ENCODE data around the gene SRSF1. TPM values are rescaled to one million over a fixed set of nuclear protein-coding genes. Genes with fewer than 3 reads are reported as not detected.
A peak's percentile ranks its signal among the peaks of the same experiment; 100 is the strongest.

Gene SRSF1, protein sequence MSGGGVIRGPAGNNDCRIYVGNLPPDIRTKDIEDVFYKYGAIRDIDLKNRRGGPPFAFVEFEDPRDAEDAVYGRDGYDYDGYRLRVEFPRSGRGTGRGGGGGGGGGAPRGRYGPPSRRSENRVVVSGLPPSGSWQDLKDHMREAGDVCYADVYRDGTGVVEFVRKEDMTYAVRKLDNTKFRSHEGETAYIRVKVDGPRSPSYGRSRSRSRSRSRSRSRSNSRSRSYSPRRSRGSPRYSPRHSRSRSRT
- polyA plus RNA-seq = 10 to 100 TPM; 80.7 to 91.7 TPM

DNA sequence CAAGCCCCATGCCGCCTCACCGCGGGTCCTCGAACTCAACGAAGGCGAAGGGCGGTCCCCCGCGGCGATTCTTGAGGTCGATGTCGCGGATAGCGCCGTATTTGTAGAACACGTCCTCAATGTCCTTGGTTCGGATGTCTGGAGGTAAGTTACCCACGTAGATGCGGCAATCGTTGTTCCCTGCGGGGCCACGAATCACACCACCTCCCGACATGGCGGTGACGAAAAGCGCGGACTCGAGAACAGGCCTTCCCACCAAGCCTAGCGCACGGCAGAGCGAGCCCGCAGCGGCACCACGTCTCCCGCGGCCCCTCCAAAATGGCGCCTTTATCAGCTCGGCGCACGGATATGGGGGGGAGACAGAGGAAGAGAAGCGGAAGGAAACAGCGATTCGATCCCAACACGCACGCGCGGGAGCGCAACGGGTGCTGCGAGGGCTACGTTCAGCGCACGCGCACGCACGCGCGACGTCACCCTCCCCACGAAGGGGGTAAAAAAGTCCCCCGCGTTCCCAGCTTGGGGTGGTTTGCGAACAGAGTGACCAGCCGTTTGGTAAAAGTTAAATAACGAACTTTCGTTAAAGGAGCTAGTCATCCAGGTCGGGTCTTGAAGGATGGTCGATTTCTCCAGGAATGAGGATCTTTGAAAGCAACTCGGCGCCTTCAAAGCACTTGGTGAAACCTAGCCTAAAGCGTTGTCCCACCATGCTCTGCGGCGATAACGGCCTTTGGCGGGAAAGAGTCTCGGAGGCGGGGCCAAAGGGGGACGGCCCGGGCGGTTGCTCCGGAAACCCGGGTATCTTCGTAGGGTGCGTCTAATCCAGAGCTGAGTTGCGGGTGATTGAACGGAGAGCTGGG lies at the start of gene SRSF1:
Gene SRSF1 (minus strand): TSS at position 323 of the 857 bp plus-strand sequence. CDS start 109 bp downstream, at position 214.
- Histone ChIP-seq H3K4me1 (ENCODE audit: control insufficient read depth in 2 of 2, insufficient read depth in 2 of 2, low read length in 1 of 2) (peaks cover 0 to 2% of the 10 kb centered on the region in 2 donors), H3K27ac (ENCODE audit: low read depth in 2 of 2, low read length in 1 of 2) (peak within 1 kb of the TSS; percentile 98 to 99), H3K27me3 (ENCODE audit: control insufficient read depth in 1 of 2, insufficient read depth in 2 of 2, low read length in 2 of 2) (no peaks in the 10 kb centered on the region), H3K36me3 (ENCODE audit: control insufficient read depth in 2 of 2, insufficient read depth in 2 of 2, low read length in 1 of 2) (peaks cover 0 to 3% of the 10 kb centered on the region in 2 donors), H3K9me3 (ENCODE audit: control insufficient read depth in 2 of 2, insufficient read depth in 1 of 2, low read depth in 1 of 2, low read length in 1 of 2) (no peaks in the 10 kb centered on the region), H3K4me3 (ENCODE audit: low read depth in 1 of 2, low read length in 2 of 2) (peak within 1 kb of the TSS; percentile 96)
- 0% methylated on average over 86 of the region's 86 CpGs for WGBS, 2 donors

DNA sequence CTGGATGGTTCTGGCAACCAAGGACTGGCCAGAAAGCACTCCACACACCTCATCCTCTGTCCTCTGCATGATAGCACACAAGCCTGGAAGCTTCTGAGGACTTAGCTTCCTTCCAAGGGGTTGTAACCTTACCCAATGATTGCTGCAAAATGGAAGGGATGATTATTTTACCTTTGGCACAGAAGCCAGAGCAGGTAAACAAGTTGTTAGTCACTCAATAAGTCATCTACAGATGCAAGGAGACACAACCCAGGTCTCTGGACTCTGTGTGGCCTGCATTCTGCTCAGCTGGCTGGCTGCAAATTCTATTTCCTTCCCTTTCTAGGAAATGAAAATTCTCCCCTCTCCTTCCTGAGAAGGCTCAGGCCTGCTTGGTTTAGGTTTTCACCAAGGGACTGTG lies 49.4 kb upstream of the SRSF1 start:
- Histone ChIP-seq H3K4me1 (ENCODE audit: control insufficient read depth in 2 of 2, insufficient read depth in 2 of 2, low read length in 1 of 2) (peaks cover 0 to 4% of the 10 kb centered on the region in 2 donors), H3K27me3 (ENCODE audit: control insufficient read depth in 1 of 2, insufficient read depth in 2 of 2, low read length in 2 of 2) (no peaks in the 10 kb centered on the region), H3K9me3 (ENCODE audit: control insufficient read depth in 2 of 2, insufficient read depth in 1 of 2, low read depth in 1 of 2, low read length in 1 of 2) (no peaks in the 10 kb centered on the region), H3K36me3 (ENCODE audit: control insufficient read depth in 2 of 2, insufficient read depth in 2 of 2, low read length in 1 of 2) (no peaks in the 10 kb centered on the region), H3K27ac (ENCODE audit: low read depth in 2 of 2, low read length in 1 of 2) (no peak overlapping the region), H3K4me3 (ENCODE audit: low read depth in 1 of 2, low read length in 2 of 2) (no peak overlapping the region)

DNA sequence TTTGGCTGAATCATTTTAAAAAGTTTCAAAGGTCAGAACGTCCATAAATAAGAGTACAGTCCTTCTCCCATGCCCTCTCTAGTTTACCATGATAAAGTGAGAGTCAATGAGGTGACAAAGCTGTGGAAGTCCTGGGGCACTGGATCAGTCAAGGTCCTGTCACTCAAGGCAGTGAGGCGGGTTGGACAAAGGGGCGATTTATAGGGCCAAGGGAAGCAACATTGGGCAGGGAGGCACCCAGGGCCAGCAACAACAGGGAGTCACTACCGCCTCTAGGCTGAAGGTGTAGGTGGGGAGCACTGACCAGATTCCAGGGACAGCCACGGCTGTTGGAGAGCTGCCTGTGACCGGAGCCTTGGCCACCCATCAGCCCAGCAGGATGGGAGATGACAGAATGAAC lies 47.6 kb upstream of the SRSF1 start:
- H3K36me3 ChIP-seq (ENCODE audit: control insufficient read depth in 2 of 2, insufficient read depth in 2 of 2, low read length in 1 of 2) = no peaks in the 10 kb centered on the region
- no peak overlapping the region for H3K27ac ChIP-seq (ENCODE audit: low read depth in 2 of 2, low read length in 1 of 2)
- no peak overlapping the region for H3K4me3 ChIP-seq (ENCODE audit: low read depth in 1 of 2, low read length in 2 of 2)
- no peaks in the 10 kb centered on the region for H3K9me3 ChIP-seq (ENCODE audit: control insufficient read depth in 2 of 2, insufficient read depth in 1 of 2, low read depth in 1 of 2, low read length in 1 of 2)
- no peaks in the 10 kb centered on the region for H3K4me1 ChIP-seq (ENCODE audit: control insufficient read depth in 2 of 2, insufficient read depth in 2 of 2, low read length in 1 of 2)
- H3K27me3 ChIP-seq (ENCODE audit: control insufficient read depth in 1 of 2, insufficient read depth in 2 of 2, low read length in 2 of 2) = no peaks in the 10 kb centered on the region
- WGBS, 2 donors = 82 to 88% methylated on average over 6 of the region's 6 CpGs

GRCh38 chr17:58052945-58053715 lies 46.1 kb upstream of the SRSF1 start:
- Histone ChIP-seq H3K4me3 (ENCODE audit: low read depth in 1 of 2, low read length in 2 of 2) (no peak overlapping the region), H3K4me1 (ENCODE audit: control insufficient read depth in 2 of 2, insufficient read depth in 2 of 2, low read length in 1 of 2) (no peaks in the 10 kb centered on the region), H3K36me3 (ENCODE audit: control insufficient read depth in 2 of 2, insufficient read depth in 2 of 2, low read length in 1 of 2) (no peaks in the 10 kb centered on the region), H3K27me3 (ENCODE audit: control insufficient read depth in 1 of 2, insufficient read depth in 2 of 2, low read length in 2 of 2) (no peaks in the 10 kb centered on the region), H3K27ac (ENCODE audit: low read depth in 2 of 2, low read length in 1 of 2) (no peak overlapping the region), H3K9me3 (ENCODE audit: control insufficient read depth in 2 of 2, insufficient read depth in 1 of 2, low read depth in 1 of 2, low read length in 1 of 2) (no peaks in the 10 kb centered on the region)
- WGBS, 2 donors = 69 to 70% methylated on average over 8 of the region's 8 CpGs

- 45 to 71% methylated on average over 1 of the region's 1 CpG for WGBS, 2 donors
- Histone ChIP-seq H3K4me3 (ENCODE audit: low read depth in 1 of 2, low read length in 2 of 2) (no peak overlapping the region), H3K27ac (ENCODE audit: low read depth in 2 of 2, low read length in 1 of 2) (no peak overlapping the region), H3K36me3 (ENCODE audit: control insufficient read depth in 2 of 2, insufficient read depth in 2 of 2, low read length in 1 of 2) (no peaks in the 10 kb centered on the region), H3K27me3 (ENCODE audit: control insufficient read depth in 1 of 2, insufficient read depth in 2 of 2, low read length in 2 of 2) (no peaks in the 10 kb centered on the region), H3K9me3 (ENCODE audit: control insufficient read depth in 2 of 2, insufficient read depth in 1 of 2, low read depth in 1 of 2, low read length in 1 of 2) (no peaks in the 10 kb centered on the region), H3K4me1 (ENCODE audit: control insufficient read depth in 2 of 2, insufficient read depth in 2 of 2, low read length in 1 of 2) (no peaks in the 10 kb centered on the region)
Measured at GRCh38 chr17:58052407-58052806, 45.4 kb upstream of the SRSF1 start.

- Histone ChIP-seq H3K27ac (ENCODE audit: low read depth in 2 of 2, low read length in 1 of 2) (no peak overlapping the region), H3K9me3 (ENCODE audit: control insufficient read depth in 2 of 2, insufficient read depth in 1 of 2, low read depth in 1 of 2, low read length in 1 of 2) (no peaks in the 10 kb centered on the region), H3K36me3 (ENCODE audit: control insufficient read depth in 2 of 2, insufficient read depth in 2 of 2, low read length in 1 of 2) (no peaks in the 10 kb centered on the region), H3K4me3 (ENCODE audit: low read depth in 1 of 2, low read length in 2 of 2) (no peak overlapping the region), H3K4me1 (ENCODE audit: control insufficient read depth in 2 of 2, insufficient read depth in 2 of 2, low read length in 1 of 2) (peaks cover 0 to 3% of the 10 kb centered on the region in 2 donors), H3K27me3 (ENCODE audit: control insufficient read depth in 1 of 2, insufficient read depth in 2 of 2, low read length in 2 of 2) (no peaks in the 10 kb centered on the region)
- WGBS, 2 donors = 82 to 91% methylated on average over 1 of the region's 1 CpG
Measured at GRCh38 chr17:58051468-58051867, 44.4 kb upstream of the SRSF1 start.

DNA sequence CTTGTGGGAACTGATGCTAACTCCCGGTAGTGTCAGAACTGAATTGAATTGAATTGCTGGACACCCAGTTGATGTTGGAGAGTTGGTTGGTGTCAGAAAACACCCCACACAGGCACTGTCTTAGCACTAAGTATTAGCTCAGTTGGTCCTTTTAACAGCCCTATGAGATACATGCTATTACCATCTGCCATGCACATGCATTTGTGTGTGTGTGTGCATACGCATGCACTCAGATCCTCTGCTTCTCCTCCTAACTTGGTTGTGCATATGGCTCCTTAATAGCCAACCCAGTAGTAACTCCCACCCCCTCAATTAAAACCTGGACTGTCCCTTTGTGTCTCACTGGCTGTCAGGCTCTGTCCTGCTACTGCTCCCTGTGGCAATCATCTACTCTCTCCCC lies 43.9 kb upstream of the SRSF1 start:
- no peaks in the 10 kb centered on the region for H3K36me3 ChIP-seq (ENCODE audit: control insufficient read depth in 2 of 2, insufficient read depth in 2 of 2, low read length in 1 of 2)
- no peak overlapping the region for H3K27ac ChIP-seq (ENCODE audit: low read depth in 2 of 2, low read length in 1 of 2)

DNA sequence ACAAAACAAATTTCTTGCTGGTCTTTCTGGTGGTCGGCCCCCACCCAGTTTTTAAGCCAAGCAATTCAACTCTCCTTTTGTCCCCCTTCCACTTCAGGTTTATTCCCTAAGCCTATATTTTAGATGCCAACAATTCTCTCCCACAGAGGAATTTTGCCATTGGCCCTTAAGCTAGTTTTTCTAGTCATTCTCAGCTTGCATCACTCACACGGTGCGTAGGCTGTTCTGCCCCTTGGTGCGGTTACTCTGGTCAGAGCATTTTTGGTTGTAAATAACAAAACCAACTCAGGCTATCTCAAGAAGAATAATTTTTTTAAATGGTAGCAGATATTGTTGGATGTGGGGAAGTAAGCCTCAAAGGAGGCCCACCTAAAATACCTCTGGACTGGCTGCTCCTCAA lies 42.5 kb upstream of the SRSF1 start:
- no peaks in the 10 kb centered on the region for H3K9me3 ChIP-seq (ENCODE audit: control insufficient read depth in 2 of 2, insufficient read depth in 1 of 2, low read depth in 1 of 2, low read length in 1 of 2)
- 85 to 87% methylated on average over 4 of the region's 4 CpGs for WGBS, 2 donors
- no peak overlapping the region for H3K27ac ChIP-seq (ENCODE audit: low read depth in 2 of 2, low read length in 1 of 2)
- no peaks in the 10 kb centered on the region for H3K27me3 ChIP-seq (ENCODE audit: control insufficient read depth in 1 of 2, insufficient read depth in 2 of 2, low read length in 2 of 2)
- H3K4me3 ChIP-seq (ENCODE audit: low read depth in 1 of 2, low read length in 2 of 2) = no peak overlapping the region
- H3K36me3 ChIP-seq (ENCODE audit: control insufficient read depth in 2 of 2, insufficient read depth in 2 of 2, low read length in 1 of 2) = no peaks in the 10 kb centered on the region
- H3K4me1 ChIP-seq (ENCODE audit: control insufficient read depth in 2 of 2, insufficient read depth in 2 of 2, low read length in 1 of 2) = peaks cover 0 to 4% of the 10 kb centered on the region in 2 donors

More for the DNA sequence above, 43.9 kb upstream of the SRSF1 start:
- H3K4me1 ChIP-seq (ENCODE audit: control insufficient read depth in 2 of 2, insufficient read depth in 2 of 2, low read length in 1 of 2) = peaks cover 0 to 4% of the 10 kb centered on the region in 2 donors
- WGBS, 2 donors = 99 to 100% methylated on average over 2 of the region's 2 CpGs
- H3K9me3 ChIP-seq (ENCODE audit: control insufficient read depth in 2 of 2, insufficient read depth in 1 of 2, low read depth in 1 of 2, low read length in 1 of 2) = no peaks in the 10 kb centered on the region
- H3K27me3 ChIP-seq (ENCODE audit: control insufficient read depth in 1 of 2, insufficient read depth in 2 of 2, low read length in 2 of 2) = no peaks in the 10 kb centered on the region
- no peak overlapping the region for H3K4me3 ChIP-seq (ENCODE audit: low read depth in 1 of 2, low read length in 2 of 2)

GRCh38 chr17:58047376-58048150 lies 40.5 kb upstream of the SRSF1 start:
- no peaks in the 10 kb centered on the region for H3K36me3 ChIP-seq (ENCODE audit: control insufficient read depth in 2 of 2, insufficient read depth in 2 of 2, low read length in 1 of 2)

More at GRCh38 chr17:58047376-58048150, 40.5 kb upstream of the SRSF1 start:
- Histone ChIP-seq H3K27ac (ENCODE audit: low read depth in 2 of 2, low read length in 1 of 2) (no peak overlapping the region), H3K4me1 (ENCODE audit: control insufficient read depth in 2 of 2, insufficient read depth in 2 of 2, low read length in 1 of 2) (peaks cover 2 to 4% of the 10 kb centered on the region in 2 donors), H3K4me3 (ENCODE audit: low read depth in 1 of 2, low read length in 2 of 2) (no peak overlapping the region), H3K27me3 (ENCODE audit: control insufficient read depth in 1 of 2, insufficient read depth in 2 of 2, low read length in 2 of 2) (no peaks in the 10 kb centered on the region), H3K9me3 (ENCODE audit: control insufficient read depth in 2 of 2, insufficient read depth in 1 of 2, low read depth in 1 of 2, low read length in 1 of 2) (no peaks in the 10 kb centered on the region)
- WGBS, 2 donors = 74 to 76% methylated on average over 4 of the region's 4 CpGs
